CD4-positive, alpha-beta T cell (primary cell): ENCODE data around the gene NINJ1. TPM values are rescaled to one million over a fixed set of nuclear protein-coding genes. Genes with fewer than 3 reads are reported as not detected.

Experiments used
- ATAC-seq: fragments of 200-7000 bp; cut with Tn5 transposase; one replicate; pipeline ENCODE4 v1.10.0; 2022; ENCODE audit warnings: mild to moderate bottlenecking; ENCODE audit not compliant: poor library complexity
- CTCF ChIA-PET: fragments of 350-600 bp; sonication (Branson Sonifier 250); formaldehyde crosslinking; loops from one replicate; lab custom pipeline; 2021; ENCODE audit warnings: antibody characterized with exemption, inconsistent platforms; lab: Charles Lee
- POLR2A ChIA-PET: fragments of 350-600 bp; sonication (Branson Sonifier 250); formaldehyde crosslinking; loops from one replicate; lab custom pipeline; 2021; ENCODE audit warnings: antibody characterized with exemption, inconsistent platforms; lab: Charles Lee
- DNase-seq, 14 experiments: peaks; one replicate each; pipeline ENCODE4 v3.0.0-alpha.2; 2013 to 2020; ENCODE audit warnings: mixed read lengths in 2 of 14
- H3K27ac ChIP-seq, 2 donors: one replicate each; pipeline versions ENCODE4 v1.5.1 to v1.7.0; 2013; ENCODE audit warnings: low read length in 2 of 2, low read depth in 1 of 2, mild to moderate bottlenecking in 1 of 2
- H3K27me3 ChIP-seq, 2 experiments: 1 replicate in 1 of 2; 2 replicates in 1 of 2; pipeline versions ENCODE4 v1.6.1 to v1.7.0; 2013; ENCODE audit warnings: low read length in 2 of 2, control low read depth in 1 of 2, mild to moderate bottlenecking in 1 of 2, moderate library complexity in 1 of 2; ENCODE audit not compliant: insufficient read depth in 2 of 2, control insufficient read depth in 1 of 2
- H3K36me3 ChIP-seq: one replicate; pipeline ENCODE4 v1.6.1; 2013; ENCODE audit warnings: low read length, control low read depth; ENCODE audit not compliant: insufficient read depth
- H3K4me1 ChIP-seq: one replicate; pipeline ENCODE4 v1.6.1; 2013; ENCODE audit warnings: low read length, control low read depth; ENCODE audit not compliant: insufficient read depth
- H3K4me3 ChIP-seq: one replicate; pipeline ENCODE4 v1.5.1; 2013; ENCODE audit warnings: mild to moderate bottlenecking, low read length, moderate library complexity
- H3K9me3 ChIP-seq, 2 experiments: 1 replicate in 1 of 2; 2 replicates in 1 of 2; pipeline versions ENCODE4 v1.6.1 to v1.7.0; 2013; ENCODE audit warnings: low read length in 2 of 2, mild to moderate bottlenecking in 2 of 2, control low read depth in 1 of 2, moderate library complexity in 1 of 2; ENCODE audit not compliant: control insufficient read depth in 1 of 2, insufficient read depth in 1 of 2
- H3K27ac Mint-ChIP-seq: one replicate; pipeline ENCODE4 v1.8.0; 2020; ENCODE audit warnings: mixed read lengths
- H3K27me3 Mint-ChIP-seq: one replicate; pipeline ENCODE4 v1.8.0; 2021; ENCODE audit warnings: mixed read lengths
- H3K36me3 Mint-ChIP-seq: one replicate; pipeline ENCODE4 v1.8.0; 2021; ENCODE audit warnings: low read depth, mixed read lengths
- H3K4me1 Mint-ChIP-seq: one replicate; pipeline ENCODE4 v1.8.0; 2021; ENCODE audit warnings: low read depth, mixed read lengths
- H3K4me3 Mint-ChIP-seq: one replicate; pipeline ENCODE4 v1.8.0; 2020; ENCODE audit warnings: mild to moderate bottlenecking, mixed read lengths
- H3K9me3 Mint-ChIP-seq: one replicate; pipeline ENCODE4 v1.8.0; 2020; ENCODE audit warnings: mixed read lengths
- intact Hi-C, 2 experiments: fragments of 100-400 bp; cut with DNase I in 1 of 2; cut with micrococcal nuclease in 1 of 2; formaldehyde crosslinking; loops; one replicate each; pipeline versions ENCODE4 v1.15.1 to v1.9.0; 2023 to 2025; cut with DNase I, micrococcal nuclease
- polyA plus RNA-seq, 2 donors: library from polyadenylated mRNA; unstranded; fragments of 120-200 nt; gene quantifications; one replicate each; pipeline ENCODE4 v1.2.1, GENCODE V29; 2013
- total RNA-seq, 174 experiments: library from RNA in 2 of 174; stranded (reverse) in 2 of 174; gene quantifications; one replicate each; pipeline ENCODE4 v1.2.3 and lab custom pipeline; 2021 to 2026
- TF ChIP-seq, protein P1 (sequence below): fragments of 200-600 bp; IDR thresholded peaks from one replicate; pipeline ENCODE4 v1.8.0; 2022; ENCODE audit warnings: antibody characterized with exemption, mild to moderate bottlenecking

The NINJ1 gene, protein sequence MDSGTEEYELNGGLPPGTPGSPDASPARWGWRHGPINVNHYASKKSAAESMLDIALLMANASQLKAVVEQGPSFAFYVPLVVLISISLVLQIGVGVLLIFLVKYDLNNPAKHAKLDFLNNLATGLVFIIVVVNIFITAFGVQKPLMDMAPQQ
- 10 to 100 TPM; 87.8 to 87.9 TPM for total RNA-seq
- 35.3 TPM for polyA plus RNA-seq (2013, experiment 1 of 2)
- 32.9 TPM for polyA plus RNA-seq (2013, experiment 2 of 2)
- 9.3 to 424 (median 38.1) reads per million in 172 experiments for total RNA-seq (lab: John Stamatoyannopoulos, UW)

GRCh38 chr9:93134015-93134739 is at the start of gene NINJ1:
Gene NINJ1, minus strand, starts transcription at chr9:93134251. Its CDS starts 34 bp downstream, at chr9:93134217.
- ChIA-PET CTCF (interaction anchor here (1.0 to 1.7 kb wide), 5 partner anchors 20 to 432 kb away, joined by 4 to 8 read pairs (median 4); no protein-coding TSS in a partner anchor), POLR2A (interaction anchor here (0.7 to 3.5 kb wide), 25 partner anchors 8 to 464 kb away, joined by 3 to 38 read pairs (median 5); partner anchors contain the start of genes CARD19, FAM120A and IPPK)
- DNase-seq = peak; percentile 40 to 98 (median 73)
- TF ChIP-seq, protein P1, sequence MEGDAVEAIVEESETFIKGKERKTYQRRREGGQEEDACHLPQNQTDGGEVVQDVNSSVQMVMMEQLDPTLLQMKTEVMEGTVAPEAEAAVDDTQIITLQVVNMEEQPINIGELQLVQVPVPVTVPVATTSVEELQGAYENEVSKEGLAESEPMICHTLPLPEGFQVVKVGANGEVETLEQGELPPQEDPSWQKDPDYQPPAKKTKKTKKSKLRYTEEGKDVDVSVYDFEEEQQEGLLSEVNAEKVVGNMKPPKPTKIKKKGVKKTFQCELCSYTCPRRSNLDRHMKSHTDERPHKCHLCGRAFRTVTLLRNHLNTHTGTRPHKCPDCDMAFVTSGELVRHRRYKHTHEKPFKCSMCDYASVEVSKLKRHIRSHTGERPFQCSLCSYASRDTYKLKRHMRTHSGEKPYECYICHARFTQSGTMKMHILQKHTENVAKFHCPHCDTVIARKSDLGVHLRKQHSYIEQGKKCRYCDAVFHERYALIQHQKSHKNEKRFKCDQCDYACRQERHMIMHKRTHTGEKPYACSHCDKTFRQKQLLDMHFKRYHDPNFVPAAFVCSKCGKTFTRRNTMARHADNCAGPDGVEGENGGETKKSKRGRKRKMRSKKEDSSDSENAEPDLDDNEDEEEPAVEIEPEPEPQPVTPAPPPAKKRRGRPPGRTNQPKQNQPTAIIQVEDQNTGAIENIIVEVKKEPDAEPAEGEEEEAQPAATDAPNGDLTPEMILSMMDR = no peak
- Histone ChIP-seq H3K27ac (peak within 1 kb of the TSS; percentile 91 to 96), H3K27me3 (no peaks in the 10 kb centered on the region), H3K4me3 (peak within 1 kb of the TSS; percentile 86), H3K36me3 (no peaks in the 10 kb centered on the region), H3K4me1 (peaks cover 79% of the 10 kb centered on the region), H3K9me3 (peaks cover 0 to 4% of the 10 kb centered on the region in 2 experiments)
- Mint-ChIP-seq H3K4me1 (peaks cover 77% of the 10 kb centered on the region), H3K27me3 (no peaks in the 10 kb centered on the region), H3K27ac (peak within 1 kb of the TSS; percentile 94), H3K36me3 (peaks cover 6% of the 10 kb centered on the region), H3K4me3 (peak within 1 kb of the TSS; percentile 96), H3K9me3 (no peaks in the 10 kb centered on the region)
- ATAC-seq = peak; percentile 83
- intact Hi-C loops = loop anchor here (2.0 to 10.0 kb wide), 2 partner anchors 37 to 321 kb away; partner anchors contain the start of genes CARD19 (in 2 of the 2), FAM120A (in 1 of the 2) and FAM120AOS (in 1 of the 2)

DNA sequence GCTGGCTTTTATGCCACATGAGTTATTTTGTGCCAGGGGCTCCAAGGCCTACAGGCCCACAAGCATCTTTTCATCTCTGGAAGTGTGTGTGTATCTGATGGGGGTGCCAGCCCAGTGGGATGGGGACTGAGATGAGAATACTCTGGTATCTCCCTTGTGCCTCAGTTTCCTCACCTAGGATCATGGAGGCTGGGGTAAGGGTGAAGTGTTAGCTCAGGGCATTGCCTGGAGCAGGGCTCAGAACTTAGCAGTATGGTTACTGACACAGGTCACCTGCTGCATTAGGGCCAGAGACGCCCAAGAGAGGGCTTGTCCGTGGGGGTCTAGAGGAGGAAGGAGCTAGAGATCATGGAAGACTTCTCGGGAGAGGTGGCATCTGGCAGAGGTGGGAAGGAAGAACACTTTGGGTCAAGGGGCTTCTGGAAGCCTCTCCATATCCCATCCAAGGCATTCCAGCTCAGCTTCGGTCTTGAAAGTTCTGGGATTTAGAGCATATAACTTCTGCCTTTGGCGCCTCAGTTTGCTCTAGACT is 49.1 kb upstream of the NINJ1 start:
- no peak overlapping the region for H3K27ac Mint-ChIP-seq
- ATAC-seq = no peak
- CTCF ChIA-PET = no interaction called here

GRCh38 chr9:93182572-93182971 is 48.5 kb upstream of the NINJ1 start:
- peaks cover 5% of the 10 kb centered on the region for H3K4me1 Mint-ChIP-seq
- Histone ChIP-seq H3K27ac (no peak overlapping the region), H3K9me3 (no peaks in the 10 kb centered on the region), H3K4me3 (no peak overlapping the region), H3K36me3 (no peaks in the 10 kb centered on the region), H3K27me3 (peaks cover 26 to 31% of the 10 kb centered on the region in 2 experiments), H3K4me1 (peaks cover 14% of the 10 kb centered on the region)
- intact Hi-C loops = no loop called here
- no peaks in the 10 kb centered on the region for H3K9me3 Mint-ChIP-seq
- ChIA-PET POLR2A (no interaction called here), CTCF (no interaction called here)
- ATAC-seq = no peak
- H3K4me3 Mint-ChIP-seq = peak overlapping the region; percentile 20
- H3K27me3 Mint-ChIP-seq = peaks cover 38% of the 10 kb centered on the region
- H3K36me3 Mint-ChIP-seq = no peaks in the 10 kb centered on the region
- H3K27ac Mint-ChIP-seq = no peak overlapping the region
- DNase-seq = no peak
- TF ChIP-seq, protein P1 = no peak

More for the DNA sequence above, 49.1 kb upstream of the NINJ1 start:
- peaks cover 14% of the 10 kb centered on the region for H3K4me1 ChIP-seq
- intact Hi-C loops = no loop called here
- no peaks in the 10 kb centered on the region for H3K36me3 Mint-ChIP-seq
- TF ChIP-seq, protein P1 = no peak
- H3K4me3 Mint-ChIP-seq = peak overlapping the region; percentile 79
- no peaks in the 10 kb centered on the region for H3K9me3 Mint-ChIP-seq
- no peaks in the 10 kb centered on the region for H3K36me3 ChIP-seq
- peaks cover 5% of the 10 kb centered on the region for H3K4me1 Mint-ChIP-seq
- no peak for DNase-seq
- peaks cover 26 to 31% of the 10 kb centered on the region in 2 experiments for H3K27me3 ChIP-seq
- peak overlapping the region; percentile 50 for H3K4me3 ChIP-seq
- no peak overlapping the region for H3K27ac ChIP-seq
- peaks cover 38% of the 10 kb centered on the region for H3K27me3 Mint-ChIP-seq
- H3K9me3 ChIP-seq = no peaks in the 10 kb centered on the region
- POLR2A ChIA-PET = no interaction called here
